NCI-H69 (cell line): ENCODE data around the gene PPT2.

Source experiments
- DNase-seq: peaks from one replicate; lab custom pipeline; 2025; lab: John Stamatoyannopoulos, UW

The PPT2 gene

DNA sequence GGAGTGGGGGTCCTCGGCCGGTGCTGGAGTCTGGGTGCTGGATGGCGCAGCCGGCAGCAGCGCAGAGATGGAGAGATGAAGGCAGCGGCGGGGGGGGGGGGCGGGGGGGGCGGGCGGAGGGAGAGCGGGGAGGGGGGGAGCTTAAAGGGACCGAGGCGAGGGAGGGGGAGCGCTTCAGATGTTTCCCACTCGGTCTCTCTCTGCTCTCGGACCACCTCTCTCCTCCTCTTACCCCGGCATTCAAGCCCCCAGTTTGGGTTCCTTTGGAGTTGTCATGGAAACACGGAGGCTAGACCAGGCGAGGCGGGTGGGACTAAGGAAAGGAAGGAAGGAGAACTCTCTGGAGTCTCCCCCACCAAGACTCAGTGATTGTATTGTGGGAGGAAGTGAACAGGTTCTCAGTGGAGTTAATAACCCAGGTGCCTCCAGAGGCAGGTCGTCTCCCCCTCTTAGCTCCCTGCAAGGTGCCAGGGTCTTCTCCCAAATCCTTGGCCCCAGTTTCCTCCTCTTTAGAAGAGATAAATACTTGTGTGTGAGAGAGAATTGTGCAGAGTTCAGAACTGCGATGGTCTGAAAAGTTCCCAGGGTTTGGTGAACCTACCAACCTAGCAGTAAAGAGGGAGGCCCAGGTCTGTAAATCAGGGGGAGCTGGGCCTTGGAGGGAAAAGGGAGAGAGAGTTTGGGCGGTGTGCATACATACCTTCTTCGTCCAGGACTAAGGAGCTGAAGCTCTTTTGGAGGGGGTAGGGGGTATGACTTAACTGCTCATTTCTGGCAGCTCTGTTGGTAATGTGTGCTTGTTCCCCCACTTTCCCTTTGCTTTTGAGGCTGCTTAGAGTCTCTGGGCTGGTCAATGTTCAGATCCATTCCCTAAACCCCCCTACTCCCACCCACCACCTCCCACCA, 1.8 kb upstream of the PPT2 start, which contains the start of gene PRRT1:
TSS of gene PRRT1 (minus strand) at position 77 of the 906 bp plus-strand sequence. CDS start 112 bp downstream, outside the sequence.
- DNase-seq, result peak; percentile 42

DNA sequence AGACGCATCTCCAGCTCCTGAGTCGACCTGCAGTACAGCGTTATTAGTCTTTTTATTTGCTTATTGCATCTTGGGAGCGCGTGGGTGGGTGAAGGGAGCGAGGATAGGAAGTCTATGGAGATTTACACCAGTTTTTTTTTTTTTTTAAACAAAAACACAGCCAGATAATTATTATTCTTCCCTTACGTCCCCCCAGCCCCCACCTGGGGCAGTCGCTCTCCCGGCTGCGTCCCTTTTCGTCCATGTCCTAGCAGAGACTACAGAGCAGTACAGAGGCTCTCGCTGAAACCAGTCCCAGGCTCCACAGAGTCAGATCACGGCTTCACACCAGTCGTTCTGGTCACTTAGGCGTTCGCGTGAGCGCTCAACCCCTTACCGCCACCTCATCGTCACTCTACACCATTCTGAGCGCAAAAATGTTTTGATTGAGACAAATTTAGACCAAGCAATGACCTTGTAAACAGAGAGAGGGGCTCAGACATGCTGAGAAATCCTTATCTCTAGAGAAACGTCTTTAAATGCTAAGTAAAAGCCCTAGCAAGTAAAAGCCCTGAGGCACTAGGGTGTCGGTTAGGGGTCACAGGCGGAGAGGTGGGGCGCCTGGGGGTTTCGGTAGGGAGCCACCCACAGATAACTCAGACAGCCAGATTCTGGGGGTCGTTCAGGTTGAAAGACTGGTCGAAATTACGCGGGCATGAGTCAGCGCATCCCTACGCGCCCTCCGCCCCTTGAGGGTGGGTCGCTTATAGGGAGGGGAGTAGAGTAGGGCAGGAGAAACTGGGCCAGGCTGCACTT, 975 bp upstream of the PPT2 start:
- peak; percentile 68 for DNase-seq

DNA sequence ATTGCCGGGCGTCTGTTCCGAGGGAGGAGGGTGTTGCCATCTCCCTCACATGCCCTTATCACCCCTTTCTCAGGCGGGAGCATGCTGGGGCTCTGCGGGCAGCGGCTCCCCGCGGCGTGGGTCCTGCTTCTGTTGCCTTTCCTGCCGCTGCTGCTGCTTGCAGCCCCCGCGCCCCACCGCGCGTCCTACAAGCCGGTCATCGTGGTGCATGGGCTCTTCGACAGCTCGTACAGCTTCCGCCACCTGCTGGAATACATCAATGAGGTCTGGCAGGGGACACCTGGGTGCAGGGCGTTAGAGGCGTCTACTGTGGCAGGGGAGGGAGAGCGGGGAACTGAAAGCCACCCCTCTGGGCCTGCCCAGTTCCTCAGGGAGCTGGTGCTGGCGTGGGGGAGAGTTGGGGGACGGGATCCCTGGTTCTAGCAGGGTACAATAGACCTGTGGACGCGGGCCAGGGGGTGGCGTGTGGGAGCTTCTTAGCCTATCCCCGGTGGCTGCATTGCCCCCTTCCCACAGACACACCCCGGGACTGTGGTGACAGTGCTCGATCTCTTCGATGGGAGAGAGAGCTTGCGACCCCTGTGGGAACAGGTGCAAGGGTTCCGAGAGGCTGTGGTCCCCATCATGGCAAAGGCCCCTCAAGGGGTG, 697 bp downstream of the PPT2 start:
- peak; percentile 93 for DNase-seq

DNA sequence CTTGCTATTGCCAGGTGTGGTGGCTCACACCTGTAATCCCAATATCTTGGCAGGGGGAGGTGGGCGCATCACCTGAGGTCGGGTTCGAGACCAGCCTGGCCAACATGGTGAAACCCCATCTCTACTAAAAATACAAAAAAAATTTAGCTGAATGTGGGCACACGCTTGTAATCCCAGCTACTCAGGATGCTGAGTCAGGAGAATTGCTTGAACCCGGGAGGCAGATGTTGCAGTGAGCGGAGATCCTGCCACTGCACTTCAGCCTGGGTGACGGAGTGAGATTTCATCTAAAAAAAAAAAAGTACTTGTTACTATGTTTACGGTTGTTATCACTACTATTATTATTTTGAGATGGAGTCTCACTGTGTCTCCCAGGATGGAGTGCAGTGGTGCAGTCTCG, 3.0 kb downstream of the PPT2 start:
- DNase-seq, result no peak

DNA sequence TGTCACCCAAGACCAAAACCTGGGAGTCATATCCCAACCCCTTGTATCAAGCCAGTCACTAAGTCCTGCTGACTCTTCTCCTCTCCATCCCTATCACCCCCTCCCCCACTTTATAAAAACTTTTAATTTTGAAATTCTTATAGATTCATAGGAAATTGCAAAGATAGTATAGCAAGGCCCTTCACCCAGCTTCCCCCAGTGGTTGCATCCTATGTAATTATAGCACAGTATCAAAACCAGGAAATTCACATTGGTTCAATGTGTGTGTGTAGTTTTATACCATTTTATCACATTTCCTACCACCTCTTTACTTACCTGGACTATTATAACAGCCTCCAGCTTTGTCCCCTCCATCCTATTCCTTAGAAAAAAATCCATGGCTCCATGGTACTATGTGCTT, 4.1 kb downstream of the PPT2 start:
- DNase-seq, result no peak

DNA sequence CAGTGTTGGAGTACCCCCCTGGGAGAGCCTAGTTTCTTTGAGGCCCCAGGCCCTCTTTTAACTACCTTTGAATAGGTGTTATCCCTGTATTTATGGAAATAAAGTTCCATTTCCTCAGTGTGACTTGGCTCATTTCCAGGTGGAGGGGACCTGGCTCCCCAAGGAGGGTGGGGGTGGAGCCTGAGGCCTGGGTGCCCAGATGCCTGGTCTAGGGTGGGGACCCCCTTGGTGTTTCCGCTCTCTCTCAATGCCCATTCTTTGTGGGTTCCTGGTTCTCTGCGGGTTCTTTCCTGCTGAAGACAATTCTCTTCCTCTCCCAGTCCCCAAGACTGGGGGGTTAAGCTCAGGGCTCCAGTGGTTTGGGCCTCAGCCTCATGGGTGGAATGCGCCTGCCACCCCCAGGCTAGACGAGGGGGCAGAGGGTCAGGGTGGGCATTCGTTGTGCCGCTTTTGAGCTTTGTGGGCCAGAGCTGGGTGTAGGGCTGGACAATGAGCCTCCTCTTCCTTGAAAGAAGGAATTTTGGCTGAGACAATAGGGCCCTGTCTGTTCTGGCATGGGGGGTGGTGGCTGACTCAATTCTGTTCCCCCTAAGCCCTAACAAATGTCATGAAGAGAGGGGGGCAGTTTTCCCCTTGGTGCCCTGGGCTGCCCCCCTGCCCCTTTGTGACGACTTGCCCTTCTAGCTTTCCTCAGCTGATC, 9.8 kb downstream of the PPT2 start:
- no peak for DNase-seq

DNA sequence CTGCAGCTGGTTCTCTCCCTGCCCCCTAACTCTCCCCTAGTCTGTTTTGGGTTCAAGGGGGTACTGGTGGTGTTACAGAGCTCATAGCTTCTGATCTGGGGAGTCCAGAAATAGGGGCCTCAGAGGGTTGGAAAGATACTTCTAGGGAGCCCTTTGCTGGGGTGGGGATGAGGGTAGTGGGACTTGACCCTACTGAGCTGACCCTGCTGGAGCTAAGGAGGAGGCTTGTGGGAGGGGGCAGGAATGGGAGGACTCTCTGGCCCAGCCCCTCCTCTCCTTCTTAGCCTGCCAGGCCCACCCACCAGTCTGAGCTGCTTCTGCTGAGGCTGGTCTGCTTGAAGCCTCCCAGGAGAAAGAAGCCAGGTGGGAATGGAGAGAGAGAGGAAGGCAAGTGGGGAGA, 10.4 kb downstream of the PPT2 start, which contains the start of gene EGFL8:
TSS of gene EGFL8 (plus strand) at position 301 of the 400 bp plus-strand sequence. CDS start 1,571 bp downstream, outside the sequence.
- no peak for DNase-seq

DNA sequence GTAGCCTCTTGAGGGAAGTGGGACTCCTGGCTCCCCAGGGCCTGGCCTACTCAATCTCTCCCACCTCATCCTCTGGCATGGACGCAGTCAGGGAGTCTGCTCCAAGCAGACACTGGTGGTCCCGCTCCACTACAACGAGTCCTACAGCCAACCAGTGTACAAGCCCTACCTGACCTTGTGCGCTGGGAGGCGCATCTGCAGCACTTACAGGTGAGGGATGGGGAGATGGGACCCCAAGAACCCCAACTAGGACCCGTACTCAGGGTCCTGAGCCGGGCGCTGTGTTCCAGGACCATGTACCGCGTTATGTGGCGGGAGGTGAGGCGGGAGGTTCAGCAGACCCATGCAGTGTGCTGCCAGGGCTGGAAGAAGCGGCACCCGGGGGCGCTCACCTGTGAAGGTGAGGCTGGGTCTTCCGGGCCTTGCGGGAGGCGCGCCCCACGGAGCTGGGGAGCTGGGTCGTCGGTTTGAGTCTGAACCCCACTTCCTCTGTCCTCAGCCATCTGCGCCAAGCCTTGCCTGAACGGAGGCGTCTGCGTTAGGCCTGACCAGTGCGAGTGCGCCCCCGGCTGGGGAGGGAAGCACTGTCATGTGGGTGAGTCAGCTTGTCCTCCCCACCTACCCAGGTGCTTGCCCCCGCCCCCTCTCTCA, 12.6 kb downstream of the PPT2 start:
- no peak for DNase-seq

DNA sequence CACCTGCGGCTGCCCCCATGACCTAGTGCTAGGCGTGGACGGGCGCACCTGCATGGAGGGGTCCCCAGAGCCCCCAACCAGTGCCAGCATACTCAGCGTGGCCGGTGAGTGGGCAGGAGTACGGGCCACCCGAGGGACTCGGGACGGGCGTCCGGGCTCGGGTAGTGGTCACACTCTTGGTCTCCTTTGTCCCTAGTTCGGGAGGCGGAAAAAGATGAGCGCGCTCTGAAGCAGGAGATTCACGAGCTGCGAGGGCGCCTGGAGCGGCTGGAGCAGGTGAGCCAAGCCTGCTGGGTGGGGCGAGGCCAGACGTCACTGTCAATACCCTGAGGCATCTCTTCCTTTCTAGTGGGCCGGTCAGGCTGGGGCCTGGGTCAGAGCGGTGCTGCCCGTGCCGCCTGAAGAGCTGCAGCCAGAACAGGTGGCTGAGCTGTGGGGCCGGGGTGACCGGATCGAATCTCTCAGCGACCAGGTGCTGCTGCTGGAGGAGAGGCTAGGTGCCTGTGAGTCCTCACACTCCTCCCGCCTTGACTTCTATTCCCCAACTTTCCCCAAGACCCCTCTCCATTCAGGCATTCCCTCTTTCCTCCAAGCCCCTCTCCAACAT, 13.3 kb downstream of the PPT2 start:
- DNase-seq, result peak; percentile 14

DNA sequence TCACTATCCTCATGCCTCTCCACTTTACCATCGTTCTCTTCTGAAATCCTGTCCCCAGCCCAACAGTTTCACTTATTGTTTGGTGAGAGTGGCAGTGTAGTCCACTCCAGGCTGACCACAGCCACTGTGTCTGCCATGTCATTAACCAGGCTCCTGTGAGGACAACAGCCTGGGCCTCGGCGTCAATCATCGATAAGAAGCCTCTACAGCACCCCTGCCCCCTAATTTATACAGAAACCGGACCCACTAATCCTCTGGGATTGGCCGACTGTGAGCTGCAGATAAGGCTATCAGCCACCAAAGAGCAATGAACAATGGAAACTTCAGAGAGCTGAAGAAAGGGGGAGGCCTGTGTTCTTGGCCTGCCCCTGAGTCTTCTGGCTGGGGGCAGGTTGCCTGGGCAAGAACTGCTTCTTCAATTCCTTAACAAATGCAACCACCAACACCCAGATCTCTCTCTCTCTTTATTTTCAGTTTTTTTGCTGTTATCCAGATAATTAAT, 13.9 kb downstream of the PPT2 start:
- no peak for DNase-seq

DNA sequence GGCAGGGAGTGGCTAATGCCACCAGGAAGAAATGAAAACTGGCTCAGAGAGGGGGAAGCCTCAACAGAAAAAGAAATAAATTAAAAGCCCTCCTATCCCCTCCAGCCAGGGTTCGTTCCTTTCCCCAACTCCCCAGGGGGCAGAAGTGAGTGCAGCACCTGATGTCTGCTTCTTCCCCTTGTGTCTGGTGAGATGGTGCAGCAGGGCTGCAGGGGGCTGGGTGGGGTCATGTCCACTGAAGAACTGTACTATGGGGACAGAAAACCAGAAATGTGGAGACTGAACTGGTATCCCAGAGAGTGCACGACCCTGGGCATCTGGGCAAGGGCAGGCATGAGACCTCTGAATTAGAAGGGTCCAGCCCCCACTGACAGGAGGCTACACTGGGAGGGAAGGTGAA, 14.4 kb downstream of the PPT2 start:
- DNase-seq, result no peak

DNA sequence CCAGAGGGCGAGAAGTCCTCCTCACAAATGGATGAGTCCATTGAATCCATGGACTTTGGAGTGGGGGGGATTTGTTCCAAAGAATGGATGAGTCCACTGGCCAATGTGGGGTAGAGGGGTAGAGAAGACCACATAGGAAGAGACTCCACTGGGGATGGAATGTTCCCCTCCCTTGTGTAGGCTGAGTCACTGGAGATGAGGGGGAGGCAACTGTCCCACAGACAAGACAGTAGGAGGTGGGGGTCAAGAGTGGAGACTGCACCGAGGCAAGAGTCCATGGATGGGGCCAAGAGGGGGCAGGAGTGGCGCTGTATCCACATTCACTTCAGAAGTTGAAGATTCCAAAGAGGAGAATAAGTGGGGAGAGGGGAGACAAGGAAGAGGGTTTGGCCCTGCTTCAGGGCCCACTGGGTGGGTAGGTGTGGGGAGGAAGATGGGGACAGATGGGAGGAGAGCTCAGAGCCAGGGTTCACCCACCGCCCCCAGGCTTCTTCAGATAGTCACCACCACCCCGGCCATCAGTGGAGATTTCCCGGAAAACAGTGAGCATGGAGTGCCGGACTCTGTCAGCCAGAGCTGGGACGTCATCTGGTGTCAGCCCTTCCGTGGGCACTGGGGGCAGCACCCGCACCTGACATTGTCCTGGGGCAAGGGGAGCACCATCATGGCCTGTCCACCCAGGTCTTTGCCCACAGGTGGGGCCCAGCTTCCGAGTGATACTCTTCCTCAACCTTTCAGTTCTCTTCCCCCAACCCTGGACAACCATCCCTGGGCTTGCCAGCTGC, 15.1 kb downstream of the PPT2 start:
- DNase-seq, result no peak

DNA sequence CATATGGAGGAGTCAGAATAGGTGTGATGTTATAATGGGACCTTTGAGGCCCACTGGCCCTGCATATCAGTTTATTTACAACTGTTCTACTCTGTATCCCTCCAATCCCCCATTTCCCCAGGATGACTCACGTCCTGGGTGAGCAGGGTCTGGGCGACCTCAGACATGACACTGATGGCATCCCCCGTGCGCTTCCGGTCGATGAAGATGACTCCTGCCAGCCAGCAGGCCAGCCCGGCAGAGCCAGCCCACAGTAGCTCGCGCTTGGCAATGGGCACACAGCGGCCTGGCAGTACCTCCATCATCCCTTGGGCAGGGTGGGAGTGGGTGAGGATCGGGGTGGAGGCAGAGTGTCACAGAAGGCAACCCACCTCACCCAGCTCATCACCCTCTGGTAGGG, 16.4 kb downstream of the PPT2 start:
- DNase-seq, result no peak

DNA sequence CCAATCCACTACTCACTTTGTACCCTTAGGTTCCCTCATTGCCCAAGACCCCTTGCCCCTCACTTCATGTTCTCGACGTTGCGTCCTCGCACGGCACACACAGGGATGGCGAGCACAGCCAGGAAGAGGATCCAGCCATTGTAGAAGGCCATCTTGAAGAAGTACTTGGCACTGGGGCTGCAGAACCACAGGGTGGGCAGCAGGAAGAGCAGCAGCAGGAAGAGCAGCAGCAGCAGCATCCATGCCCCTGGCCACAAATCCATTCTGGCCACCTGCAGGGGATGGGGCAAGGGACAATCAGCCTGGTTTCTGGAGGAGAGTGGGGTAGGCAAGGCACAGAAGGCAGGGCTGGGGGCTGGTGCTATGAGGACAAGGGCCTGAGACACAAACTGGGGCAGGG, 17.3 kb downstream of the PPT2 start:
- no peak for DNase-seq

DNA sequence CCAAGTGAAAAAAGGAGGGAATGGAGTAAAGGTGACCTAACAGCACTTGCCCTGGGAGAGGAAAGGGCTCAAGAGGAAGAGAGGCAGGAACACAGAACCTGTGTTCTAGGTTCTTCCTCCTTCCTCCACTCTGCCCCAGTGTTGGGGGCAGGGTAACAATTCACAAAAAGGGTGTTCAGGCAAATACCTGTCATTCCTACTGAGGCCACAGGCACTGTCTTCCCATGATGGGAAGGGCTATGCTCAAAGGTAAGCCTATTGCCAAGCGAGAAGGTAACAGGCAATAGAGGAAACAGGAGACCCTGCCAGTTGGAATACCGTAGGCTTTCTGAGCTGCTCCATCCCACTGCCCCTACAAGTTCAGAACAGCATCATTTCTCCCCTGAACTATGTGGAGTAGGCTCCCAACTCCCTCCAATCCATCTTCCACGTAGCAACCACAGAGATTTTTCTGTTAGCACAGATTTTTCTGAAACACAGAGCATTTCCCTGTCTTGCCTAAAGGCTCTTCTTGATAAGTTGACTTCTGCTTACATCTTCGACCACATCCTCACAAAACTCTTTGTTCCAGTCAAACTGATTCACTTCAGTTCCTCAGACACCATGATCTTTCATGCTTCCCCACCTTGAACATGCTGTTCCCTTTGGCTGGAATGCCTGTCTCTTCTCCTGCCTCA, 19.2 kb downstream of the PPT2 start:
- no peak for DNase-seq

DNA sequence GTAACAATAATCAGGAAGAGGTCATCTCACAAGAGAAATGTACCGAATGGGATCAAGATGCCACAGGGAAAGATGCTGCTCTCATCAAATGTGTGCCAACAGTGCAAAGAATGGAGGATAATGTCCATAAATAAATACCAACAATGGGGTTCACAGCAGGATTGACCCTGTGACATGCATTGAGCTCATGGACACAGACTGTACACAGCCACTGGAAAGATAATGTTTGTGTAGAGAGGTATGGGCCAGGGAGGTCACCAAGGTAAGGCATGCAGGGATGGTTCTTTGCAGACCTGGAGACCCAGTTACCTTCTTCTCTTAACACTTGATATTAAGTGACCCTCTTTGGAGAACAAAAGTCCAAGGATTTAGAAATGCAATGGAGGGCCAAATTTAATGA, 20.5 kb downstream of the PPT2 start:
- no peak for DNase-seq

DNA sequence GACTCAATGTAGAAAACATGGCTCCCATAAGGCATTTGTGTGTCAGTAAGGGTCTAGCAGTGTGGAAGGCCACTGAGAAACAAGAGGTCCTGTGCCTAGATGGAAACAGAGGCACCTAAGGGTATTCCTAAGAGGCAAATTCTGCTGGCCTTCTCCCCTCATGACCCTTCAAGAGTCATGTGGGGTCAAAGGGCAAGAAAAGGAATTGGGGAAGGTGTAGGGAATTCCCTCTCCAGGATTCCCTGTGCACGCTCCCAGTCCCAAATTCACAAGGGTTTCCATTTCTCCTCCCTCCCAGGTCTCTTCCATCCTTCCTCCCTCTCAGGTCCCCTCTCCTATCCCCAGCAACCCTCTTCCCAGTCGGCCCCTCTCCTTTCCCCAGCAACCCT, 21.4 kb downstream of the PPT2 start:
- no peak for DNase-seq

DNA sequence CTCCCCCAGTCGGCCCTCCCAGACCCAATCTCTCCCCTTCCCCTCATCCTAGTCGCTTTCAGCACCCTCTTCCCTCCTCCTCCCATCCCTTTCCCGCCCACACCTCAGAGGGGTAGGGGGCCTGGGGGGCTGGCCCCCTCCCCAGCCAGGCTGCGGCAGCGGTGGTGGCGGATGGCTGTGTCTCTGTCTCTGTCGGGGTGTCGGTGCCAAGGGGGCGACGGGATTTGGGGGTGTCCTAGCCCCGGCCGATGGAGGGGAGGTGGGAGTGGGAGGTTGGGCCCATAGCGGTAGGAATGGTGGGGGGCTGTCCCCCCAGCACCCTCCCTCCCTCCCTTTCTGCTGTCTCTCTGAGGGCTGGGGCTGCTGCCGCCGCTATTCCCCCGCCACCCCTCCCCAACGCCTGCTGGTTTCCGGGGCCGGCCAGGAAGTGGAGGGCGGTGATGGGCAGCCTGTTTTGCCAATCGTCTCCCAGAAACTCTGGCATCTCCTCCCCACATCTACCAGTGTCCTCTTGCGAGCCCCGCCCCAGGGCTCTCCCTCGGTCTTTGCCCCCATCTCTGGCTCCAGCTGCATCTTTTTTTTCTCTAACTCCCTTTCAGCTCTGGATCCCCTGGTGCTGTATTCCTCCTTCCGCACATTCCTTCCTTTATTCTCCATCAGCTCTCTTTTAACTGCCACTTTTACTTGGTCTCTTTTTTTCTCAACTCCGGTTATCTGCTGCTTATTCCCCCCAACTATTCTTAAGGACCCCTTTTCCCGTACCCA, 22.0 kb downstream of the PPT2 start, which contains the start of gene AGPAT1:
TSS of gene AGPAT1 (minus strand) at position 374 of the 765 bp plus-strand sequence. CDS start 4,588 bp downstream, outside the sequence.
- peak; percentile 97 for DNase-seq
